Gastrocnemius medialis (tissue), 4 donors: ENCODE data around the gene EQTN. TPM values are rescaled to one million over a fixed set of nuclear protein-coding genes. Genes with fewer than 3 reads are reported as not detected.

ENCODE experiments used
- ATAC-seq, 2 donors: fragments of 150-250 bp; one replicate each; pipeline ENCODE4 v1.9.1; 2016
- DNase-seq, 2 donors: peaks; one replicate each; pipeline ENCODE4 v3.0.0-alpha.2; 2019
- H3K27ac ChIP-seq, 4 donors: fragments of 200-600 bp; sonication (generic); 1 replicate in 1 of 4; 2 replicates in 3 of 4; pipeline ENCODE4 v1.5.1; 2016 to 2018; ENCODE audit warnings: mild to moderate bottlenecking in 2 of 4, moderate library complexity in 1 of 4
- H3K27me3 ChIP-seq, 3 donors: fragments of 200-600 bp; sonication (generic) in 2 of 3; 1 replicate in 1 of 3; 2 replicates in 2 of 3; pipeline versions ENCODE4 v1.5.1 to v1.6.0; 2016 to 2019; ENCODE audit warnings: mild to moderate bottlenecking in 1 of 3, moderate library complexity in 1 of 3
- H3K36me3 ChIP-seq, 2 donors: fragments of 200-600 bp; sonication (generic) in 1 of 2; one replicate each; pipeline ENCODE4 v1.5.1; 2017 to 2018
- H3K4me1 ChIP-seq, 2 donors: fragments of 200-600 bp; sonication (generic) in 1 of 2; one replicate each; pipeline ENCODE4 v1.5.1; 2016 to 2017; ENCODE audit warnings: mild to moderate bottlenecking in 2 of 2
- H3K4me3 ChIP-seq, 4 donors: fragments of 200-600 bp; sonication (generic) in 3 of 4; 1 replicate in 1 of 4; 2 replicates in 3 of 4; pipeline ENCODE4 v1.5.1; 2016 to 2019; ENCODE audit warnings: mild to moderate bottlenecking in 2 of 4
- H3K9me3 ChIP-seq, 3 donors: fragments of 200-600 bp; sonication (generic) in 2 of 3; 1 replicate in 1 of 3; 2 replicates in 2 of 3; pipeline ENCODE4 v1.5.1; 2016 to 2019
- CTCF ChIP-seq, 5 experiments: fragments of 450-650 bp in 3 of 5; fragments of 200-600 bp in 2 of 5; sonication (generic) in 2 of 5; IDR thresholded peaks in 4 of 5; conservative IDR thresholded peaks in 1 of 5; 1 replicate in 4 of 5; 2 replicates in 1 of 5; pipeline ENCODE4 v1.5.1; 2016 to 2019; ENCODE audit warnings: antibody characterized with exemption in 5 of 5, mild to moderate bottlenecking in 3 of 5, moderate library complexity in 3 of 5
- POLR2A ChIP-seq, 2 donors: fragments of 450-650 bp; IDR thresholded peaks; one replicate each; pipeline ENCODE4 v1.6.1; 2017; ENCODE audit warnings: antibody characterized with exemption in 2 of 2, mild to moderate bottlenecking in 2 of 2, moderate library complexity in 2 of 2
- in situ Hi-C, 4 donors: fragments of 200-750 bp; cut with MboI; loops; one replicate each; pipeline versions ENCODE4 v1.15.0 to v1.8.0; 2017; ENCODE audit warnings: low sequenced_read_pairs in 4 of 4
- intact Hi-C: fragments of 100-400 bp; cut with DNase I; formaldehyde crosslinking; loops from one replicate; pipeline ENCODE4 v1.15.1; 2023; ENCODE audit warnings: low total_unique reads
- total RNA-seq, 4 donors: library from RNA; depleted of rRNA; stranded (reverse); fragments of >200 nt; gene quantifications; one replicate each; pipeline versions ENCODE4 v1.1.0 to v1.2.3, GENCODE V29; 2016

Gene EQTN
- total RNA-seq, 4 donors from 2014 or later, result 1.0 TPM; not detected in 3

GRCh38 chr9:27331393-27331792, 34.4 kb upstream of the EQTN start:
- TF ChIP-seq POLR2A (IDR thresholded peaks at IDR 0.05) (no peak), CTCF (IDR thresholded peaks at IDR 0.05 in 4 of 5, conservative IDR thresholded peaks at IDR 0.05 in 1 of 5) (no peak)
- no peaks in the 10 kb centered on the region for H3K36me3 ChIP-seq
- DNase-seq, result no peak
- no peaks in the 10 kb centered on the region for H3K27me3 ChIP-seq
- in situ Hi-C loops (loop anchor here (5.0 to 10.0 kb wide), 3 partner anchors 63 to 216 kb away; partner anchors contain the start of gene MOB3B (in 1 of the 4)), intact Hi-C loops (loop anchor here (10.0 kb wide), 2 partner anchors 103 to 143 kb away; no protein-coding TSS in a partner anchor)
- peaks cover 6 to 8% of the 10 kb centered on the region in 2 donors for H3K4me1 ChIP-seq
- H3K4me3 ChIP-seq, result no peak overlapping the region
- H3K9me3 ChIP-seq, result no peaks in the 10 kb centered on the region
- no peak for ATAC-seq
- no peak overlapping the region for H3K27ac ChIP-seq

GRCh38 chr9:27329291-27329690, 32.3 kb upstream of the EQTN start:
- no peak overlapping the region for H3K27ac ChIP-seq
- no peaks in the 10 kb centered on the region for H3K27me3 ChIP-seq
- no peaks in the 10 kb centered on the region for H3K36me3 ChIP-seq
- intact Hi-C loops (no loop called here), in situ Hi-C loops (no loop called here)
- ATAC-seq (no peak), DNase-seq (no peak)
- TF ChIP-seq POLR2A (IDR thresholded peaks at IDR 0.05) (no peak), CTCF (IDR thresholded peaks at IDR 0.05 in 4 of 5, conservative IDR thresholded peaks at IDR 0.05 in 1 of 5) (no peak)
- H3K4me3 ChIP-seq, result no peak overlapping the region
- no peaks in the 10 kb centered on the region for H3K9me3 ChIP-seq
- peaks cover 6 to 8% of the 10 kb centered on the region in 2 donors for H3K4me1 ChIP-seq

GRCh38 chr9:27328483-27328882, 31.5 kb upstream of the EQTN start:
- DNase-seq (no peak), ATAC-seq (no peak)
- Histone ChIP-seq H3K27ac (no peak overlapping the region), H3K4me1 (peaks cover 2 to 3% of the 10 kb centered on the region in 2 donors), H3K27me3 (no peaks in the 10 kb centered on the region), H3K9me3 (no peaks in the 10 kb centered on the region), H3K4me3 (no peak overlapping the region), H3K36me3 (no peaks in the 10 kb centered on the region)
- intact Hi-C loops, result no loop called here
- TF ChIP-seq CTCF (IDR thresholded peaks at IDR 0.05 in 4 of 5, conservative IDR thresholded peaks at IDR 0.05 in 1 of 5), result no peak
- in situ Hi-C loops, result no loop called here

- Histone ChIP-seq H3K36me3 (no peaks in the 10 kb centered on the region), H3K9me3 (no peaks in the 10 kb centered on the region), H3K27me3 (no peaks in the 10 kb centered on the region), H3K27ac (no peak overlapping the region), H3K4me1 (no peaks in the 10 kb centered on the region), H3K4me3 (no peak overlapping the region)
- in situ Hi-C loops, result no loop called here
- DNase-seq, result no peak
- intact Hi-C loops, result no loop called here
- TF ChIP-seq POLR2A (IDR thresholded peaks at IDR 0.05), result no peak
- TF ChIP-seq CTCF (IDR thresholded peaks at IDR 0.05 in 4 of 5, conservative IDR thresholded peaks at IDR 0.05 in 1 of 5), result no peak
- no peak for ATAC-seq
Measured at GRCh38 chr9:27311184-27311583, 14.2 kb upstream of the EQTN start.

- in situ Hi-C loops, result no loop called here
- DNase-seq (no peak), ATAC-seq (no peak)
- Histone ChIP-seq H3K4me3 (no peak overlapping the region), H3K36me3 (no peaks in the 10 kb centered on the region), H3K9me3 (no peaks in the 10 kb centered on the region), H3K4me1 (no peaks in the 10 kb centered on the region), H3K27me3 (no peaks in the 10 kb centered on the region), H3K27ac (no peak overlapping the region)
- intact Hi-C loops, result no loop called here
- TF ChIP-seq POLR2A (IDR thresholded peaks at IDR 0.05) (no peak), CTCF (IDR thresholded peaks at IDR 0.05 in 4 of 5, conservative IDR thresholded peaks at IDR 0.05 in 1 of 5) (no peak)
Measured at GRCh38 chr9:27310582-27310981, 13.6 kb upstream of the EQTN start.
